ENCODE results near the gene CYP27C1.

CYP27C1 gene

DNA sequence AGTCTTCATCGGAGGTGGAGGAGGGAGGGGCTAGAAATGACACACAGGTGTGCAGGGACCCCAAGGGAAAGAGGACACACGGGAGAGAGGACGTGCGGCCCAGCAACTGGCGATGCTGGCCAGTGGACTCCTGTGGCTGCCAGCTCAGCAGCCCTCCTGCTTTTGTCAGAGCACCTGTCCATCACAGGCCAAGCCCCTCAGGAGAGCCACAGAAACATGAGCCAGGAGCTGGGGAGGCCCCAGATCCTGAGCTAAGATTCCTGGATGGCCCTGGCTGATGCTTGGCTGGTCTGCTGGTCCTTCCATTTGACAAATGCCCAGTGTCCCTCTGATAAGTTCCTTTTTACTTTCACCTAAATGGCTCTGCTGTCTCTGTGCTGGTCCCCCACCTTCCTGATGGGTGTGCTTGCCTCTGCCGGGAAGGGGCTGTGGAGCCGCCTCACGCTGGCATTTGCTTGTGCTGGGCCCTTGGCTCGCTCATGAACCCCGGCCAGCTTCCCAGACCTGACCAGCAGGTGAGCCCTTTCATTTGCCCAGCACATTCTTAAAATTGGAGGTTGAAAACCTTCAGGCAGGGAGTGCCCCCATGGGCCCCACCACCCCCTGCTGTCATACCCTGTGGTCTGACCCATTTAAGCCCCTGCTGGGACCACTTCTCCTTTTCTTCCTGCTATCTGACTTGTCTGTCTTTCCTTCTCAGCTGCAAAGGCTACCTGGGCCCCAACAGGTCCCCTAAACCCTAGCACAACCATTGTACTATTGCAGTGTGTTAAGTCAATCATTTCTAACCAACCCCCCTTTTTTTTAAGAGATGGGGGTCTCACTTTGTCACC, 37.3 kb downstream of the CYP27C1 start:
- Histone ChIP-seq H3K4me3 (ENCODE audit: insufficient read depth, low read depth, low read length, poor library complexity, severe bottlenecking) (no peak overlapping the region), H3K36me3 (ENCODE audit: control insufficient read depth, insufficient read depth, low read length) (no peaks in the 10 kb centered on the region), H3K27me3 (replicated peaks; ENCODE audit: control insufficient read depth, insufficient read depth, low read length, poor library complexity, severe bottlenecking) (no peaks in the 10 kb centered on the region), H3K4me1 (ENCODE audit: control insufficient read depth, insufficient read depth, low read length, poor library complexity, severe bottlenecking) (no peaks in the 10 kb centered on the region), H3K9me3 (ENCODE audit: control insufficient read depth, low read length) (no peaks in the 10 kb centered on the region), H3K27ac (ENCODE audit: insufficient read depth, low read length, poor library complexity, severe bottlenecking) (no peak overlapping the region)
- DNase-seq, result no peak

DNA sequence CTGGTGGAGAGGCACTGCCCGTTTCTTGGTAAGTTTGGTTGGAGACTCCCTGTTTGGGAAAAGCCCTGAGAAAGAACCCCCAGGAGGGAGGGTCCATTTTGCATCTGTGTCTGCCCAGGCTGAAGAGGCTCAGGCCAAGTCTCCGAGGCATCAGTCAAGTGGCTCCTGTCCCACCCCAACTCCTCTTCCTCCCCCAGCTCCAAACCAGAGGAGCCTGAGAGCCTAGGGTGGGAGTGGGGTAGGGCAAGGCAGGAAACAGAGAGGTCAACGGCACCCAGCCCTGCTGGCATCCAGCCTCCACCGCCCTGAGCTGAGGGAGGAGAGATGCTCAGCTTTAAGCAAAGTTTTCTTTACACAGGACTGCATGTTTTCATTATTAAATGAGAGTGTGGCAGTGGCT, 38.2 kb downstream of the CYP27C1 start:
- no peaks in the 10 kb centered on the region for H3K4me1 ChIP-seq (ENCODE audit: control insufficient read depth, insufficient read depth, low read length, poor library complexity, severe bottlenecking)
- no peaks in the 10 kb centered on the region for H3K27me3 ChIP-seq (replicated peaks; ENCODE audit: control insufficient read depth, insufficient read depth, low read length, poor library complexity, severe bottlenecking)
- no peak for DNase-seq
- H3K36me3 ChIP-seq (ENCODE audit: control insufficient read depth, insufficient read depth, low read length), result no peaks in the 10 kb centered on the region
- H3K4me3 ChIP-seq (ENCODE audit: insufficient read depth, low read depth, low read length, poor library complexity, severe bottlenecking), result no peak overlapping the region
- H3K27ac ChIP-seq (ENCODE audit: insufficient read depth, low read length, poor library complexity, severe bottlenecking), result no peak overlapping the region
- H3K9me3 ChIP-seq (ENCODE audit: control insufficient read depth, low read length), result no peaks in the 10 kb centered on the region

DNA sequence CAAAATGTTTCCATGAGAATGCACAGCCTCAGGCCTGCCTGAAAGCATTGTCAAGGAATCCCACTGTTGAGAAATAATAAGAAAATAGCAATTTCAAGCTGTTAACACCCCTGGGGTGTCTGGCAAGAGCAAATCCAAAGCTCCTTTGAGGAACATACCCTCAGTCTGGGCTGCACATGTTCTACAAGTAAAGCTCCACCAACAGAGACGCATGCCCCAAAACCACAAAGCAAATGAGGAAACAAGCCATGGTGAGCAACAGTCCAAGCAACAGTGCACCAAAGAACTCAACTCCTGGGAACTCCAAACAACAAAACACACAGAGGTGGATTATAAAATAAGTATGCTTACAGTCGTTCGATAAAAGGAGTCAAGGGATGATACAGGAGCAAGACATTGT, 40.3 kb downstream of the CYP27C1 start:
- H3K4me1 ChIP-seq (ENCODE audit: control insufficient read depth, insufficient read depth, low read length, poor library complexity, severe bottlenecking), result no peaks in the 10 kb centered on the region
- DNase-seq, result no peak
- no peaks in the 10 kb centered on the region for H3K9me3 ChIP-seq (ENCODE audit: control insufficient read depth, low read length)
- no peaks in the 10 kb centered on the region for H3K36me3 ChIP-seq (ENCODE audit: control insufficient read depth, insufficient read depth, low read length)
- H3K27me3 ChIP-seq (replicated peaks; ENCODE audit: control insufficient read depth, insufficient read depth, low read length, poor library complexity, severe bottlenecking), result no peaks in the 10 kb centered on the region
- H3K4me3 ChIP-seq (ENCODE audit: insufficient read depth, low read depth, low read length, poor library complexity, severe bottlenecking), result no peak overlapping the region
- no peak overlapping the region for H3K27ac ChIP-seq (ENCODE audit: insufficient read depth, low read length, poor library complexity, severe bottlenecking)

DNA sequence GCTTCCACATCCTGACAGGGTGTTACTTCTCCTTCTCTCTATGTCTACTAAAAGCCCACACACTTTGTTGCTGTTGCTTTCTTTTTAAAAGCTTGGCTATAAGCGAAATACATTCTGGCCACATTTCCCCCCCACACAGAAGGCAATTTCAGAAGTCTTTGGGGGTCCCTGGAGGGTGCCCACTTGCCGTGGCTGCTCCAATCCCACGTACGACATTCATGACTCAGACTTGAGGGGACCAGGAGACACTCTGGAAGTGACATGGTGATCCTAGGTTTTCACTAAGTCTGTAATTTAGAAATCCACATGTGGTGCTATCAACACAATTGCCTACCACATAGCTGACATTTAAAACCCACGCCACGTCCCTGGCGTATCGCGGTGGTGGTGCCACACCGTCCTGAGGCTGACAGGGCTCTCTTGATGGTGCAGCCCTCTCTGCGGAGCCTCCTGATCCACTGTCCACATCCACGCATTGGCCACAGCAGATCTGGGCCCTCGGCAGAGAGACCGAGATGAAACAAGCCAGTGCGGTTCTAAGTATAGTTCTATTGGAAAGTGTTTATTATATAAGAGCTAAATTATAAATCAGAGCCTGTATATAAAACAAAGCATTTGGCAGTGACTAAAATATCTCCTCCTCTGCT, 42.4 kb downstream of the CYP27C1 start:
- Histone ChIP-seq H3K9me3 (ENCODE audit: control insufficient read depth, low read length) (no peaks in the 10 kb centered on the region), H3K4me1 (ENCODE audit: control insufficient read depth, insufficient read depth, low read length, poor library complexity, severe bottlenecking) (no peaks in the 10 kb centered on the region), H3K36me3 (ENCODE audit: control insufficient read depth, insufficient read depth, low read length) (no peaks in the 10 kb centered on the region), H3K4me3 (ENCODE audit: insufficient read depth, low read depth, low read length, poor library complexity, severe bottlenecking) (no peak overlapping the region), H3K27me3 (replicated peaks; ENCODE audit: control insufficient read depth, insufficient read depth, low read length, poor library complexity, severe bottlenecking) (no peaks in the 10 kb centered on the region), H3K27ac (ENCODE audit: insufficient read depth, low read length, poor library complexity, severe bottlenecking) (no peak overlapping the region)
- DNase-seq, result no peak

DNA sequence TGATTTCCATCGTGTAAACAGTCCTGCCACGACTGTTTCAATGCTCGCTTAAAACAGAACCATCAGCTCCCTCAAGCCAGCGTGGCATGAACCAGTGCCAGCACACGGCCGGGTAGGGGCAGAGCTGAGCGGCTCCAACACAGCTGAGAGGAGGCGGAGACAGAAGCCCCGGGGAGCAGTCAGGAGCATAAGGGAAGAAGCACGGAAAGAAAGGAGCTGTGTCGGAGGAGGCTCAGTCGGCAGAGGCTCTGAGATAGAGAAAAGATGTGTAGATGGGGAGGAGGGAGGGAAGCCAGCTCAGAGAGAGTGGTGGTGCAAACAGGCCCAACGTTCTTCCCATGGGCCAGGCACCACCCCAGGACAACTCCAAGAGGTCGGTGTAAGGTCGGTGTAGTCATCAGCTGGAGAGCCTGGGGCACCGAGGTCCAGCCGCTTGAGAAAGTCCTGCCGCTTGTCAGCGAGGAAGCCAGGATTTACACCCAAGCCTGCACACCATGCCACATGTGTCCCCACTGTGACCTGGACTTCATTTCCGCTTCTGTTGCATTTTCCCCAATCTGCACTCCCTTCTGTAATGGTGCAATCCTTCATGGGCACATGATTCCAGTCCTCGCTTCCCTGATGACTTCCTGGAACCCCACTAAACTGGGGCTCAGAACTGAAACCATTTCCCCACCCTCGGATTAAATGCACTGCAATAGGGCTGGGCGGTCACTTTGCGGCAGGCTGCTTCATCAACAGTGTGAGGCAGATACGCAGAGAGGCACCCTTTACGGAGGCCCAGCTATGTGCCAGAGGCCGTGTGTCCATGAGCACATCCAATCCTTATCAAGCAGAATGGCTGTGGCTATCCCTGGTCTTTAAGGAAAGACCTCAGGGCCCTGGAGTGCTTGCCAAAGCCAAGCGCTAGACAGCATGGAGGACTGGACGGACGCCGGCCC, 43.5 kb downstream of the CYP27C1 start:
- H3K4me3 ChIP-seq (ENCODE audit: insufficient read depth, low read depth, low read length, poor library complexity, severe bottlenecking), result no peak overlapping the region
- H3K27ac ChIP-seq (ENCODE audit: insufficient read depth, low read length, poor library complexity, severe bottlenecking), result no peak overlapping the region
- H3K27me3 ChIP-seq (replicated peaks; ENCODE audit: control insufficient read depth, insufficient read depth, low read length, poor library complexity, severe bottlenecking), result no peaks in the 10 kb centered on the region
- no peaks in the 10 kb centered on the region for H3K4me1 ChIP-seq (ENCODE audit: control insufficient read depth, insufficient read depth, low read length, poor library complexity, severe bottlenecking)
- no peaks in the 10 kb centered on the region for H3K36me3 ChIP-seq (ENCODE audit: control insufficient read depth, insufficient read depth, low read length)
- DNase-seq, result no peak
- H3K9me3 ChIP-seq (ENCODE audit: control insufficient read depth, low read length), result no peaks in the 10 kb centered on the region

DNA sequence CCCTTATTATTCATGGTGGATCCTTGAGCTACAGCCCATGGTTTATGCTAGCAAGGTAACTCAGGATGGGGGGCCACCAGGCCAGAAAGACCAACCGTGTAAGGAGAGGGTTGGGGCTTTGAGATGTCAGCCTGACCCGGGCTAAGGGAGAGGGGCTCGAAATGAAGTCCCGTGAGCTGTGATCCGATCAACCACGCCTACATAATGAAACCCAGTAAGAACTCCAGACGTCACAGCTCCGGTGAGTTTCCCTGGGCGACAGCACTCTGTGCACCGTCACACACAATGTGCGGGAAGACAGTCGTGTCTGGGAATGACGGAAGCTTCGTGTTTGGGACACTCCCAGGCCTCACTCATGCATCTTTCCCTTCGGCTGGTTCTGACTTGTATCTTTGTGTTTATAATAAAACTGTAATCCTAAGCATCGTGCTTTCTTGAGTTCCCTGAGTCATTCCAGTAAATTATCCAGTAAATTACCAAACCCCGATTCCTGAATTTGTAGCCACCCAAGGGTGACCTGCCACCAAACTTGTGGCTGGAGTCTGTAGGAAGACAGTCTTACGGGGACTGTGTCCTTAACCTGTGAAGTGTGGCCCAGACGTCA, 44.2 kb downstream of the CYP27C1 start:
- Histone ChIP-seq H3K9me3 (ENCODE audit: control insufficient read depth, low read length) (no peaks in the 10 kb centered on the region), H3K4me3 (ENCODE audit: insufficient read depth, low read depth, low read length, poor library complexity, severe bottlenecking) (no peak overlapping the region), H3K27ac (ENCODE audit: insufficient read depth, low read length, poor library complexity, severe bottlenecking) (no peak overlapping the region), H3K27me3 (replicated peaks; ENCODE audit: control insufficient read depth, insufficient read depth, low read length, poor library complexity, severe bottlenecking) (no peaks in the 10 kb centered on the region), H3K4me1 (ENCODE audit: control insufficient read depth, insufficient read depth, low read length, poor library complexity, severe bottlenecking) (no peaks in the 10 kb centered on the region), H3K36me3 (ENCODE audit: control insufficient read depth, insufficient read depth, low read length) (no peaks in the 10 kb centered on the region)
- DNase-seq, result no peak

DNA sequence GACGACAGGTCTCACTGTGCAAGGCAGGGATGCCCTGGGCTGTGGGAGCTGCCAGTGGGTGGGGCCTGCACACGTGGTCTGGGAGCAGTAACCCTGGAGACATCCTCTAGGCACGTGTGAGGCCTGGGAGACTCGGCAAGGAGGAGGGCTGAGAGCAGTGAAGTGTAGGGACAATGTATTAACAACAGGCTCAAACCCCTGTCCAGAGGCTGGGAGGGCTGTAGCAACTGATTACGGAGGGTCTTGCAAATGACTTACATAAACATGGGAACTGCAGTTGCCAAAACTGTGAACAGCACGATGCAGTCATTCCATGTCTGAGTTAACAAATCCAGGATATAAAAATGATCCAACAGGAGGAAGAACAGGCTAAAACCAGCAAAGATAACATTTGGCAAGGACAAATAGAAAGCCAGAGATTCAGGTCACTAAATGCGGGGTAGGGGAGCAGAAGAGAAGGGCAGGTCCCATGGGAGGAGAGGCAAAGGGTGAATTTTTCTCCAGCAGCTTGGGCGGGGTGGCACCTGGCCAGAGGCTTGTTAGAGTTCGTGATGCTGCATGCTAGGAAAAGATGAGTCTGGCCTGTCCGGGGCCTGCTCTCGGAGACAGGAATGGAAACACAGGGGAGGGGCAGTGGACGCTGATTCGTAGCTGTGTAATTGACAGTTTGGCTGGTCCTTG, 44.9 kb downstream of the CYP27C1 start:
- no peaks in the 10 kb centered on the region for H3K9me3 ChIP-seq (ENCODE audit: control insufficient read depth, low read length)
- no peak overlapping the region for H3K27ac ChIP-seq (ENCODE audit: insufficient read depth, low read length, poor library complexity, severe bottlenecking)
- no peaks in the 10 kb centered on the region for H3K27me3 ChIP-seq (replicated peaks; ENCODE audit: control insufficient read depth, insufficient read depth, low read length, poor library complexity, severe bottlenecking)
- no peaks in the 10 kb centered on the region for H3K36me3 ChIP-seq (ENCODE audit: control insufficient read depth, insufficient read depth, low read length)
- no peak for DNase-seq
- H3K4me1 ChIP-seq (ENCODE audit: control insufficient read depth, insufficient read depth, low read length, poor library complexity, severe bottlenecking), result no peaks in the 10 kb centered on the region
- H3K4me3 ChIP-seq (ENCODE audit: insufficient read depth, low read depth, low read length, poor library complexity, severe bottlenecking), result no peak overlapping the region

DNA sequence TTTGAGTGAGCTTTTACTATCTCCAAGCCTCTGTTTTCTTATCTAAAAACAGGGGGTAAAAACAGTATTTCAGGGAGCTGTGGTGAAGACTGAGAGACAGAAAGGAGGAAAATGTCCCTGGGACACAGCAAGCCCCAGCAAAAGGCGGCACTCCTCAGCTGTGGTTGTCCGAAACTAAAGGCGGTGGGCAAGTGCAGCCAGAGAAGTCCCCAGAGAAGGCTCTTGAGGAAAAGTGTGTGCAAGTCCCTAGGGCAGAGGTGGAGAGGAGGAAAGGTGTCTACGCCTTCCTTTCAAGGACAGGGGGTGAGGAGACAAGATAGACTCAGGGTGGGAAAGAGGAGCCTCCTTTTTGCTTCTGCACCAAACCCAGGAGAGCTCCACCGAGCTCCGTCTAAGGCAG, 45.5 kb downstream of the CYP27C1 start:
- Histone ChIP-seq H3K4me3 (ENCODE audit: insufficient read depth, low read depth, low read length, poor library complexity, severe bottlenecking) (no peak overlapping the region), H3K36me3 (ENCODE audit: control insufficient read depth, insufficient read depth, low read length) (no peaks in the 10 kb centered on the region), H3K27me3 (replicated peaks; ENCODE audit: control insufficient read depth, insufficient read depth, low read length, poor library complexity, severe bottlenecking) (no peaks in the 10 kb centered on the region), H3K27ac (ENCODE audit: insufficient read depth, low read length, poor library complexity, severe bottlenecking) (no peak overlapping the region), H3K4me1 (ENCODE audit: control insufficient read depth, insufficient read depth, low read length, poor library complexity, severe bottlenecking) (no peaks in the 10 kb centered on the region), H3K9me3 (ENCODE audit: control insufficient read depth, low read length) (no peaks in the 10 kb centered on the region)
- DNase-seq, result no peak

DNA sequence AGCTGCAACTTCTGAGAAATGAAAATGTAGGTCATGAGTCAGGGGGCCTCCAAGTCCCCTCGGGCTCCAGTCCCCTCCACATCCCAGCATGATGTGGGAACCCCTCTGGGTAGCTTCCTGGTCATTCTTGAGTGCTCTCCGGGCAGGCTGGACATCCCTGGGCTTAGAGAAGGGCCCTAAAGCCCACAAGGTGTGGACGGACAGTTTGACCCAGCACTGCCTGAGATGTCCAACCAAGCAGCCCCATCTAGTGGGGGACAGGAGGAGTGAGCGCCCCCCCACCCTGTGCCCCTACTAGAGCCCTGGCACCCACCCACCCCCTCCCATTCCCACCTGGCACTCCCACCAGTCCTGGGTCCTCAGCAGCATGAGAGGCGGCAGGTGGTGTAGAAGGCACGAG, 46.0 kb downstream of the CYP27C1 start:
- Histone ChIP-seq H3K36me3 (ENCODE audit: control insufficient read depth, insufficient read depth, low read length) (no peaks in the 10 kb centered on the region), H3K4me3 (ENCODE audit: insufficient read depth, low read depth, low read length, poor library complexity, severe bottlenecking) (no peak overlapping the region), H3K9me3 (ENCODE audit: control insufficient read depth, low read length) (no peaks in the 10 kb centered on the region), H3K27me3 (replicated peaks; ENCODE audit: control insufficient read depth, insufficient read depth, low read length, poor library complexity, severe bottlenecking) (no peaks in the 10 kb centered on the region), H3K27ac (ENCODE audit: insufficient read depth, low read length, poor library complexity, severe bottlenecking) (no peak overlapping the region), H3K4me1 (ENCODE audit: control insufficient read depth, insufficient read depth, low read length, poor library complexity, severe bottlenecking) (no peaks in the 10 kb centered on the region)
- DNase-seq, result no peak
